GM23338 (cell line): ENCODE results near the gene THSD4. TPM values are rescaled to one million over a fixed set of nuclear protein-coding genes. Genes with fewer than 3 reads are reported as not detected.

Experiments used
- ATAC-seq: fragments of 200-7000 bp; cut with Tn5 transposase; 3 replicates; pipeline ENCODE4 v1.9.1; 2020
- DNase-seq: peaks from one replicate; pipeline ENCODE4 v3.0.0-alpha.2; 2015; ENCODE audit warnings: low spot score
- H2AFZ ChIP-seq: fragments of 200-600 bp; sonication (generic); 2 replicates; pipeline ENCODE4 v1.8.0; 2016; ENCODE audit warnings: antibody characterized with exemption, mild to moderate bottlenecking, moderate library complexity
- H3F3A ChIP-seq: fragments of 200-600 bp; sonication (generic); replicated peaks from 2 replicates; pipeline ENCODE4 v1.8.0; 2017; ENCODE audit warnings: antibody characterized with exemption, mixed run types, low read depth
- H3K27ac ChIP-seq: fragments of 200-600 bp; sonication (generic); 2 replicates; pipeline ENCODE4 v1.6.1; 2016; ENCODE audit warnings: low read depth
- H3K27me3 ChIP-seq: fragments of 200-600 bp; sonication (generic); 2 replicates; pipeline ENCODE4 v1.8.0; 2016; ENCODE audit warnings: mild to moderate bottlenecking, mixed run types, moderate library complexity; ENCODE audit not compliant: insufficient read depth
- H3K36me3 ChIP-seq: fragments of 200-600 bp; sonication (generic); 2 replicates; pipeline ENCODE4 v1.8.0; 2016; ENCODE audit warnings: mild to moderate bottlenecking; ENCODE audit not compliant: insufficient read depth
- H3K4me1 ChIP-seq: fragments of 200-600 bp; sonication (generic); 2 replicates; pipeline ENCODE4 v1.8.0; 2016; ENCODE audit warnings: mild to moderate bottlenecking, moderate library complexity; ENCODE audit not compliant: insufficient read depth
- H3K4me2 ChIP-seq: fragments of 200-600 bp; sonication (generic); 2 replicates; pipeline ENCODE4 v1.7.1; 2017; ENCODE audit warnings: mixed run types
- H3K4me3 ChIP-seq: fragments of 200-600 bp; sonication (generic); 2 replicates; pipeline ENCODE4 v1.6.1; 2016; ENCODE audit warnings: mixed run types
- H3K79me2 ChIP-seq: fragments of 200-600 bp; sonication (generic); replicated peaks from 2 replicates; pipeline ENCODE4 v1.8.0; 2017; ENCODE audit warnings: mild to moderate bottlenecking; ENCODE audit not compliant: insufficient read depth
- H3K9me2 ChIP-seq: fragments of 200-600 bp; sonication (generic); 2 replicates; pipeline ENCODE4 v1.8.0; 2017; ENCODE audit not compliant: insufficient read depth
- H4K20me1 ChIP-seq: fragments of 200-600 bp; sonication (generic); replicated peaks from 2 replicates; pipeline ENCODE4 v1.8.0; 2017; ENCODE audit warnings: mild to moderate bottlenecking; ENCODE audit not compliant: insufficient read depth
- H3K27ac Mint-ChIP-seq: 2 replicates; pipeline ENCODE4 v1.8.0; 2020; ENCODE audit warnings: inconsistent platforms, mild to moderate bottlenecking, moderate library complexity, mixed read lengths
- H3K27me3 Mint-ChIP-seq: 3 replicates; pipeline ENCODE4 v1.8.0; 2022; ENCODE audit warnings: low read depth, mild to moderate bottlenecking, moderate library complexity, mixed read lengths, inconsistent platforms; ENCODE audit not compliant: insufficient read depth, poor library complexity
- H3K36me3 Mint-ChIP-seq: 3 replicates; pipeline ENCODE4 v1.8.0; 2021; ENCODE audit warnings: low read depth, mild to moderate bottlenecking, inconsistent platforms, moderate library complexity, mixed read lengths
- H3K4me1 Mint-ChIP-seq: 3 replicates; pipeline ENCODE4 v1.8.0; 2020; ENCODE audit warnings: mild to moderate bottlenecking, inconsistent platforms, mixed read lengths
- H3K4me3 Mint-ChIP-seq: 3 replicates; pipeline ENCODE4 v1.8.0; 2021; ENCODE audit warnings: moderate library complexity, mild to moderate bottlenecking, inconsistent platforms, mixed read lengths
- H3K9me3 Mint-ChIP-seq: 3 replicates; pipeline ENCODE4 v1.8.0; 2020; ENCODE audit warnings: moderate library complexity, mild to moderate bottlenecking, inconsistent platforms, mixed read lengths
- CREB1 ChIP-seq: fragments of 250-450 bp; sonication (Bioruptor Pico); IDR thresholded peaks from 2 replicates; pipeline ENCODE4 v1.5.0; 2020; ENCODE audit warnings: low read depth, mild to moderate bottlenecking, moderate library complexity
- CTCF ChIP-seq, 2 experiments: fragments of 200-600 bp in 1 of 2; sonication (generic) in 1 of 2; conservative IDR thresholded peaks; 2 replicates each; pipeline versions ENCODE4 v1.5.1 to v1.6.1; 2016 to 2017; ENCODE audit warnings: antibody characterized with exemption in 2 of 2, low read depth in 2 of 2, mild to moderate bottlenecking in 2 of 2, moderate library complexity in 1 of 2
- ETS1 ChIP-seq: IDR thresholded peaks from 2 replicates; pipeline ENCODE4 v1.6.1; 2016; ENCODE audit warnings: antibody characterized with exemption
- EZH2 ChIP-seq: fragments of 200-600 bp; sonication (generic); IDR thresholded peaks from one replicate; pipeline ENCODE4 v1.8.0; 2017; ENCODE audit warnings: antibody characterized with exemption, mild to moderate bottlenecking, low read depth; ENCODE audit not compliant: unreplicated experiment
- EZH2phosphoT487 ChIP-seq: fragments of 200-600 bp; sonication (generic); IDR thresholded peaks from one replicate; pipeline ENCODE4 v1.8.1; 2018; ENCODE audit warnings: antibody characterized with exemption; ENCODE audit not compliant: unreplicated experiment
- JUNB ChIP-seq: IDR thresholded peaks from one replicate; pipeline ENCODE4 v1.6.1; 2016; ENCODE audit warnings: antibody characterized with exemption; ENCODE audit not compliant: unreplicated experiment
- NANOG ChIP-seq: IDR thresholded peaks from 2 replicates; pipeline ENCODE4 v1.6.1; 2016; ENCODE audit warnings: antibody characterized with exemption, borderline replicate concordance
- POLR2AphosphoS5 ChIP-seq: IDR thresholded peaks from 2 replicates; pipeline ENCODE4 v1.6.1; 2016; ENCODE audit warnings: antibody characterized with exemption, low read depth
- STAT1 ChIP-seq: IDR thresholded peaks from one replicate; pipeline ENCODE4 v1.6.1; 2016; ENCODE audit warnings: antibody characterized with exemption; ENCODE audit not compliant: unreplicated experiment
- ZNF114 ChIP-seq: fragments of 250-450 bp; sonication (Bioruptor Pico); IDR thresholded peaks from 2 replicates; pipeline ENCODE4 v1.5.0; 2020; ENCODE audit warnings: mild to moderate bottlenecking, moderate library complexity
- ZNF331 ChIP-seq: fragments of 250-450 bp; sonication (Bioruptor Pico); IDR thresholded peaks from 2 replicates; pipeline ENCODE4 v1.5.0; 2020; ENCODE audit warnings: low read depth, mild to moderate bottlenecking, moderate library complexity
- polyA plus RNA-seq: library from polyadenylated mRNA; unstranded; fragments of >200 nt; fragmentation: Nextera tagmentation; extraction: Ambion mirVana; gene quantifications from 2 replicates; pipeline ENCODE4 v1.2.1, GENCODE V29; 2016
- total RNA-seq: library from RNA; depleted of rRNA; stranded (reverse); fragments of >200 nt; shearing (Covaris generic); gene quantifications from 2 replicates; pipeline ENCODE4 v1.2.3, GENCODE V29; 2014
- TF ChIP-seq, protein P1 (sequence below): IDR thresholded peaks from one replicate; pipeline ENCODE4 v1.6.1; 2018; ENCODE audit warnings: antibody characterized with exemption; ENCODE audit not compliant: unreplicated experiment
- TF ChIP-seq, protein P2 (sequence below): fragments of 250-450 bp; sonication (Bioruptor Pico); IDR thresholded peaks from 2 replicates; pipeline ENCODE4 v1.5.0; 2020; ENCODE audit warnings: mild to moderate bottlenecking, moderate library complexity

Gene THSD4
- total and polyA plus RNA-seq, 2 experiments from 2014 or later, result 2.0 to 7.4 TPM

- no peak overlapping the region for H3K4me3 ChIP-seq
- Mint-ChIP-seq H3K36me3 (peaks cover 26% of the 10 kb centered on the region), H3K27ac (no peak overlapping the region), H3K27me3 (no peaks in the 10 kb centered on the region), H3K4me1 (peaks cover 13% of the 10 kb centered on the region), H3K4me3 (no peak overlapping the region), H3K9me3 (peaks cover 35% of the 10 kb centered on the region)
- DNase-seq, result no peak
- no peak overlapping the region for H3K27ac ChIP-seq
- H3K9me2 ChIP-seq, result peaks cover 19% of the 10 kb centered on the region
- no peaks in the 10 kb centered on the region for H3K27me3 ChIP-seq
- H3K4me2 ChIP-seq, result no peak overlapping the region
- TF ChIP-seq EZH2 (no peak), EZH2phosphoT487 (no peak), CREB1 (CRISPR knock-in tag) (no peak), ZNF114 (CRISPR knock-in tag) (no peak), ETS1 (no peak), POLR2AphosphoS5 (no peak), JUNB (no peak), STAT1 (no peak), ZNF331 (CRISPR knock-in tag) (no peak), NANOG (no peak), CTCF (conservative IDR thresholded peaks at IDR 0.05; ENCODE audit: low read depth in 2 of 2) (no peak)
- TF ChIP-seq, protein P1, sequence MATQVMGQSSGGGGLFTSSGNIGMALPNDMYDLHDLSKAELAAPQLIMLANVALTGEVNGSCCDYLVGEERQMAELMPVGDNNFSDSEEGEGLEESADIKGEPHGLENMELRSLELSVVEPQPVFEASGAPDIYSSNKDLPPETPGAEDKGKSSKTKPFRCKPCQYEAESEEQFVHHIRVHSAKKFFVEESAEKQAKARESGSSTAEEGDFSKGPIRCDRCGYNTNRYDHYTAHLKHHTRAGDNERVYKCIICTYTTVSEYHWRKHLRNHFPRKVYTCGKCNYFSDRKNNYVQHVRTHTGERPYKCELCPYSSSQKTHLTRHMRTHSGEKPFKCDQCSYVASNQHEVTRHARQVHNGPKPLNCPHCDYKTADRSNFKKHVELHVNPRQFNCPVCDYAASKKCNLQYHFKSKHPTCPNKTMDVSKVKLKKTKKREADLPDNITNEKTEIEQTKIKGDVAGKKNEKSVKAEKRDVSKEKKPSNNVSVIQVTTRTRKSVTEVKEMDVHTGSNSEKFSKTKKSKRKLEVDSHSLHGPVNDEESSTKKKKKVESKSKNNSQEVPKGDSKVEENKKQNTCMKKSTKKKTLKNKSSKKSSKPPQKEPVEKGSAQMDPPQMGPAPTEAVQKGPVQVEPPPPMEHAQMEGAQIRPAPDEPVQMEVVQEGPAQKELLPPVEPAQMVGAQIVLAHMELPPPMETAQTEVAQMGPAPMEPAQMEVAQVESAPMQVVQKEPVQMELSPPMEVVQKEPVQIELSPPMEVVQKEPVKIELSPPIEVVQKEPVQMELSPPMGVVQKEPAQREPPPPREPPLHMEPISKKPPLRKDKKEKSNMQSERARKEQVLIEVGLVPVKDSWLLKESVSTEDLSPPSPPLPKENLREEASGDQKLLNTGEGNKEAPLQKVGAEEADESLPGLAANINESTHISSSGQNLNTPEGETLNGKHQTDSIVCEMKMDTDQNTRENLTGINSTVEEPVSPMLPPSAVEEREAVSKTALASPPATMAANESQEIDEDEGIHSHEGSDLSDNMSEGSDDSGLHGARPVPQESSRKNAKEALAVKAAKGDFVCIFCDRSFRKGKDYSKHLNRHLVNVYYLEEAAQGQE, result no peak
- TF ChIP-seq, protein P2, sequence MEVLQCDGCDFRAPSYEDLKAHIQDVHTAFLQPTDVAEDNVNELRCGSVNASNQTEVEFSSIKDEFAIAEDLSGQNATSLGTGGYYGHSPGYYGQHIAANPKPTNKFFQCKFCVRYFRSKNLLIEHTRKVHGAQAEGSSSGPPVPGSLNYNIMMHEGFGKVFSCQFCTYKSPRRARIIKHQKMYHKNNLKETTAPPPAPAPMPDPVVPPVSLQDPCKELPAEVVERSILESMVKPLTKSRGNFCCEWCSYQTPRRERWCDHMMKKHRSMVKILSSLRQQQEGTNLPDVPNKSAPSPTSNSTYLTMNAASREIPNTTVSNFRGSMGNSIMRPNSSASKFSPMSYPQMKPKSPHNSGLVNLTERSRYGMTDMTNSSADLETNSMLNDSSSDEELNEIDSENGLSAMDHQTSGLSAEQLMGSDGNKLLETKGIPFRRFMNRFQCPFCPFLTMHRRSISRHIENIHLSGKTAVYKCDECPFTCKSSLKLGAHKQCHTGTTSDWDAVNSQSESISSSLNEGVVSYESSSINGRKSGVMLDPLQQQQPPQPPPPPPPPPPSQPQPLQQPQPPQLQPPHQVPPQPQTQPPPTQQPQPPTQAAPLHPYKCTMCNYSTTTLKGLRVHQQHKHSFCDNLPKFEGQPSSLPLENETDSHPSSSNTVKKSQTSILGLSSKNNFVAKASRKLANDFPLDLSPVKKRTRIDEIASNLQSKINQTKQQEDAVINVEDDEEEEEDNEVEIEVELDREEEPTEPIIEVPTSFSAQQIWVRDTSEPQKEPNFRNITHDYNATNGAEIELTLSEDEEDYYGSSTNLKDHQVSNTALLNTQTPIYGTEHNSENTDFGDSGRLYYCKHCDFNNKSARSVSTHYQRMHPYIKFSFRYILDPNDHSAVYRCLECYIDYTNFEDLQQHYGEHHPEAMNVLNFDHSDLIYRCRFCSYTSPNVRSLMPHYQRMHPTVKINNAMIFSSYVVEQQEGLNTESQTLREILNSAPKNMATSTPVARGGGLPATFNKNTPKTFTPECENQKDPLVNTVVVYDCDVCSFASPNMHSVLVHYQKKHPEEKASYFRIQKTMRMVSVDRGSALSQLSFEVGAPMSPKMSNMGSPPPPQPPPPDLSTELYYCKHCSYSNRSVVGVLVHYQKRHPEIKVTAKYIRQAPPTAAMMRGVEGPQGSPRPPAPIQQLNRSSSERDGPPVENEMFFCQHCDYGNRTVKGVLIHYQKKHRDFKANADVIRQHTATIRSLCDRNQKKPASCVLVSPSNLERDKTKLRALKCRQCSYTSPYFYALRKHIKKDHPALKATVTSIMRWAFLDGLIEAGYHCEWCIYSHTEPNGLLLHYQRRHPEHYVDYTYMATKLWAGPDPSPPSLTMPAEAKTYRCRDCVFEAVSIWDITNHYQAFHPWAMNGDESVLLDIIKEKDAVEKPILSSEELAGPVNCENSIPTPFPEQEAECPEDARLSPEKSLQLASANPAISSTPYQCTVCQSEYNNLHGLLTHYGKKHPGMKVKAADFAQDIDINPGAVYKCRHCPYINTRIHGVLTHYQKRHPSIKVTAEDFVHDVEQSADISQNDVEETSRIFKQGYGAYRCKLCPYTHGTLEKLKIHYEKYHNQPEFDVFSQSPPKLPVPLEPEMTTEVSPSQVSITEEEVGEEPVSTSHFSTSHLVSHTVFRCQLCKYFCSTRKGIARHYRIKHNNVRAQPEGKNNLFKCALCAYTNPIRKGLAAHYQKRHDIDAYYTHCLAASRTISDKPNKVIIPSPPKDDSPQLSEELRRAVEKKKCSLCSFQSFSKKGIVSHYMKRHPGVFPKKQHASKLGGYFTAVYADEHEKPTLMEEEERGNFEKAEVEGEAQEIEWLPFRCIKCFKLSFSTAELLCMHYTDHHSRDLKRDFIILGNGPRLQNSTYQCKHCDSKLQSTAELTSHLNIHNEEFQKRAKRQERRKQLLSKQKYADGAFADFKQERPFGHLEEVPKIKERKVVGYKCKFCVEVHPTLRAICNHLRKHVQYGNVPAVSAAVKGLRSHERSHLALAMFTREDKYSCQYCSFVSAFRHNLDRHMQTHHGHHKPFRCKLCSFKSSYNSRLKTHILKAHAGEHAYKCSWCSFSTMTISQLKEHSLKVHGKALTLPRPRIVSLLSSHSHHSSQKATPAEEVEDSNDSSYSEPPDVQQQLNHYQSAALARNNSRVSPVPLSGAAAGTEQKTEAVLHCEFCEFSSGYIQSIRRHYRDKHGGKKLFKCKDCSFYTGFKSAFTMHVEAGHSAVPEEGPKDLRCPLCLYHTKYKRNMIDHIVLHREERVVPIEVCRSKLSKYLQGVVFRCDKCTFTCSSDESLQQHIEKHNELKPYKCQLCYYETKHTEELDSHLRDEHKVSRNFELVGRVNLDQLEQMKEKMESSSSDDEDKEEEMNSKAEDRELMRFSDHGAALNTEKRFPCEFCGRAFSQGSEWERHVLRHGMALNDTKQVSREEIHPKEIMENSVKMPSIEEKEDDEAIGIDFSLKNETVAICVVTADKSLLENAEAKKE (CRISPR knock-in tag), result no peak
- no peaks in the 10 kb centered on the region for H4K20me1 ChIP-seq
- H3K4me1 ChIP-seq, result peaks cover 11% of the 10 kb centered on the region
- no peaks in the 10 kb centered on the region for H3K36me3 ChIP-seq
- no peaks in the 10 kb centered on the region for H3K79me2 ChIP-seq
- H3F3A ChIP-seq, result no peaks in the 10 kb centered on the region
- no peak for ATAC-seq
- H2AFZ ChIP-seq, result no peak overlapping the region
These were observed 260.7 kb downstream of the THSD4 start for GRCh38 chr15:71375934-71376333.
